ENCODE data around the gene CLEC2A.
"Not testable (repeated sequence)": the region's sequence is repeated elsewhere in the genome, so short reads cannot be mapped to it uniquely, and the experiment has no call there.

The CLEC2A gene

GRCh38 chr12:9876120-9876519, 56.0 kb downstream of the CLEC2A start:
- DNase-seq: not testable (repeated sequence)

DNA sequence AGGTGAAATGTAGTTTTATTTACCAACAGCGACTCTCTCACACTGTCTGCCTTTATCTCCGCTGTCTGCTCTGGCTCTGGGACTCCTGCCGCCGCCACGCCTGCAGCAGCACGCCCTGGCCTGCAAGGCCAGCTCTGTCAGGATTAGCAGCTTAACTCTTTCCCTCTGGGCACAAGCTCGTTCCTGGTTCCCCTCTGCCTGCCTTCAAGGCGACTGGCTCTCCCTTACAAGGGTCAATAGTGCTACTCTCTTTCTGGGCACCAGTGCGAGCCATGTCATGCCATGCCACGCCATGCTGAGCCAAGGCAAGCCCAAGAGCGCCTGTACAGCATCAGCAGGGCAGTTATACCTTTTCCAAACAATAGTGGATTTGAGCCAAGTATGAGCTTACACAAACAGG, 59.4 kb downstream of the CLEC2A start:
- DNase-seq: no peak

- no peak for DNase-seq
Observed at GRCh38 chr12:9872162-9872561, 60.0 kb downstream of the CLEC2A start.

GRCh38 chr12:9870286-9870866, 61.8 kb downstream of the CLEC2A start:
- no peak for DNase-seq

DNA sequence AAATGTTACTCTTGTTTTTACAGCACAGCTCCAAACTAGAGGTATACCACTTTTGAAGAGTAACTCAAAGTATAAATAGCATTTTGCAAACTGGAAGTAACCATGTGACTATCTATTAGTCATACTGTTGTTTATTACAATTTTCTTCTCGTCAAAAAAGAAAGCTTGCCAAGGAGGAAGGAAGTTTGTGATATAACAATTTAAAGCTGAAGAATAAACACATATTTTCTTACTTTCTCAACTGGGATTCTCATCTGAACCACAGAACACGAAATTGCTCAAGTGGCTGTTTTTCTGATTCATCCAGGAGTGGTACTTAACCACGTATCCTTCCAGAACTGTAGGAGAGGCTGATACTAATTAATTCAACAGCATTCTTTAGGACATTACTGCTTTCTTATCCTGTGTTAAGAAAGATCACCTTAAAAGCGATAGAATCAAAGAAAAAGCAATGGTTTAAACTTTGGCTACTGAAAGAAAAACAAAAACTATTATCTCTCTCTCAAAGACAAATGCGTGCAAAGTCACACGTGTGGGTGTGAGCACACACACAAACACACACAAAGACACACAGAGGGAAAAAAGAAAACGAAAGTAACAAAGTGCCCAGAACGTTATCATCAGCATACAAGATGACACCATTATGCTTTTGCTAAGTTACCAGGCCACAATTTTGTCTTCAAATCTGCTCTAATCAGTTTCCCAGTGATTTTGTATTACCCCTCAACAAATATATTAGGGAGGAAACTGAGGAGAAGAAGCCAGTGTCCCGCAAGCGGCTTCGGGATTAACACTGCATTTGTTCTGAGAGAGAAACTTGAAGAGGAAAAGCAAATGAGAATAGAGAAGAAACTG, 62.6 kb downstream of the CLEC2A start, which contains the start of gene CLEC2B:
TSS of gene CLEC2B (minus strand) at position 48 of the 855 bp plus-strand sequence.
- no peak for DNase-seq

DNA sequence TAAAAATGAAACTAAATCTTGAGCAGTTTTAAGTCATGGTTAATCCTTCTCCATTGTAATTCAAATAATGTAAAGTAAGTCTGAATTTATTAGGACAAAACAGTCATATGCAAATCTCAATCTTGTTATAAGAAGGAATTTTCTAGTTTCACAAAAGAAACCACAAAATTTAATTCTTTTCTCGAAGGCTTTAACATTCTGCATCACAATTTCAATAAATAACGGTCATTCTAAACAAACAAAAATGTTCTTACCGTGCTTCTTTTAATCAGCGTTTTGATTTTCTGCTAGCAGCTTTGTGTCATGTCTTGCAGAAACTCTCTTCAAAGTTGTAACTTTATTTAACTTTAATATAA, 63.2 kb downstream of the CLEC2A start:
- DNase-seq: no peak

- DNase-seq: no peak
Observed at GRCh38 chr12:9868311-9868801, 63.8 kb downstream of the CLEC2A start.

DNA sequence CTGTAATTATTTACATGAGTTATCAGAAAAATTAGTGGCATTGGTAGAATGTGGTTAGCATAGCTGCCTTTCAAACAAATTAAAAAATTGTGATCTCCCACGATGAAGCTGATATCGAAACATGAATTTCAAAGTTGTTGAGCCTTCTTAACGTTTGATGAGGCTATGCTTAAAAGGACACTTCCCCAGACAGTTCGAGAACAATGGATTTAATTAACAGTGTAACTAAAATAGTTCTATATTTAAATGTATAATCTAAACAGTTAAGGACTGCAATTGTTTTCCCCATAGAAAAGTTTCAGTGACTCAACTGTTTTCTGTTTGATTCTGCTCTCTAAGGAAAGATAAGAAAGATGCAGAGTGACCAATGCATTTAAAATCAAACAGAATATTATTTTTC, 64.6 kb downstream of the CLEC2A start:
- DNase-seq: no peak

- no peak for DNase-seq
Observed at GRCh38 chr12:9866860-9867269, 65.3 kb downstream of the CLEC2A start.

DNA sequence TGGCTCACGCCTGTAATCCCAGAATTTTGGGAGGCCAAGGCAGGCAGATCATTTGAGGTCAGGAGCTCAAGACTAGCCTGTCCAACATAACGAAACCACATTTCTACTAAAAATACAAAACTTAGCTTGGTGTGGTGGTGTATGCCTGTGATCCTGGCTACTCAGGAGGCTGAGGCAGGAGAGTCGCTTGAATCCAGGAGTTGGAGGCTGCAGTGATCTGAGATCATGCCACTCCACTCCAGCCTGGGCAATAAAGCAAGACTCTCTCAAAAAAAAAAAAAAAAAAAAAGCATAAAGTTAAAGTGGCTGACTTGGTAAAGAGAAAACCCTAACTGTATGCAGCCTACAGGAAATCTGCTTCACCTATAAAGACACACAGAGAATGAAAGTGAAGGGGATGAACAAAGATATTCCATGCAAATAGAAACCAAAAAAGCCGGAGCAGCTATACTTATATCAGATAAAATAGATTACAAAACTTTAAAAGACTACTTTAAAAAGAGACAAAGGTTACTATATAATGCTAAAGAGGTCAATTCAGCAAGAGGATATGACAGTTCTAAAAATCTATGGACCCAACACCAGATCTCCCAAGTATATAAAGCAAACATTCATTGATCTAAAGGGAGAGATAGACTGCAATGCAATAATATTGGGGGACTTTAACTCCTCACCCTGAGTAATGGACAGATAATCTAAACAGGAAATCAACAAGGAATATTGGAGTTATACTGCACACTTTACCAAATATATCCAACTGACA, 67.1 kb downstream of the CLEC2A start:
- DNase-seq: no peak

Data from activated CD4-positive, alpha-beta T cell treated with anti-CD3 and anti-CD28 coated beads, Interleukin-2, amount 50 U/mL, for 1 hour (primary cell).